H1 (cell line): ENCODE results near the gene CRNKL1. TPM values are rescaled to one million over a fixed set of nuclear protein-coding genes. Genes with fewer than 3 reads are reported as not detected.

Experiments used
- CTCF ChIA-PET: fragments of 300-600 bp; sonication (Branson Sonifier 250); formaldehyde crosslinking; loops from one replicate; lab custom pipeline; 2021; ENCODE audit not compliant: partially characterized antibody; lab: Charles Lee
- POLR2A ChIA-PET: fragments of 300-600 bp; sonication (Branson Sonifier 250); formaldehyde crosslinking; loops from one replicate; lab custom pipeline; 2021; ENCODE audit warnings: inconsistent platforms; ENCODE audit not compliant: partially characterized antibody; lab: Charles Lee
- DNase-seq, 2 experiments: peaks; one replicate each; pipeline versions ENCODE4 v3.0.0 to v3.0.0-alpha.2; 2010 to 2022; ENCODE audit warnings: low spot score in 2 of 2, low read depth in 1 of 2, mixed read lengths in 1 of 2
- FAIRE-seq: peaks from 2 replicates; lab custom pipeline; 2011; peaks lifted over from hg19 to GRCh38; lab: Jason Lieb, UNC
- H2AFZ ChIP-seq: 2 replicates; pipeline ENCODE4 v1.8.1; 2012; ENCODE audit warnings: low read length, inconsistent platforms
- H2AK5ac ChIP-seq: 2 replicates; pipeline ENCODE4 v1.6.1; 2013; ENCODE audit warnings: low read depth, low read length
- H2BK120ac ChIP-seq: replicated peaks from 2 replicates; pipeline ENCODE3; 2013; ENCODE audit warnings: low read depth, low read length, inconsistent platforms
- H2BK12ac ChIP-seq: 2 replicates; pipeline ENCODE4 v1.6.1; 2013; ENCODE audit warnings: low read depth, low read length
- H2BK15ac ChIP-seq: 2 replicates; pipeline ENCODE4 v1.6.1; 2013; ENCODE audit warnings: low read length
- H2BK20ac ChIP-seq: 2 replicates; pipeline ENCODE4 v1.6.1; 2013; ENCODE audit warnings: low read length
- H2BK5ac ChIP-seq: 2 replicates; pipeline ENCODE4 v1.6.1; 2013; ENCODE audit warnings: low read depth, low read length
- H3K14ac ChIP-seq: 2 replicates; pipeline ENCODE4 v1.6.1; 2013; ENCODE audit warnings: inconsistent platforms; ENCODE audit not compliant: insufficient read length
- H3K18ac ChIP-seq: 2 replicates; pipeline ENCODE4 v1.6.1; 2013; ENCODE audit warnings: low read length; ENCODE audit errors: extremely low read depth
- H3K23ac ChIP-seq: 2 replicates; pipeline ENCODE4 v1.6.1; 2013; ENCODE audit warnings: inconsistent platforms; ENCODE audit not compliant: insufficient read length
- H3K23me2 ChIP-seq: 2 replicates; pipeline ENCODE4 v1.6.1; 2013; ENCODE audit warnings: low read depth, low read length
- H3K27ac ChIP-seq: 2 replicates; pipeline ENCODE4 v1.6.1; 2011; ENCODE audit warnings: low read depth, low read length, inconsistent platforms
- H3K27me3 ChIP-seq, 4 experiments: replicated peaks in 1 of 4; 1 replicate in 1 of 4; 2 replicates in 3 of 4; pipeline versions ENCODE4 v1.6.1 to v1.8.1; 2011 to 2013; ENCODE audit warnings: low read length in 3 of 4, mild to moderate bottlenecking in 3 of 4, inconsistent platforms in 2 of 4, mixed read lengths in 2 of 4, moderate library complexity in 1 of 4; ENCODE audit not compliant: control insufficient read depth in 3 of 4, insufficient read depth in 3 of 4; ENCODE audit errors: extremely low read depth in 1 of 4
- H3K36me3 ChIP-seq, 4 experiments: 2 replicates each; pipeline versions ENCODE4 v1.6.1 to v1.8.1; 2011 to 2013; ENCODE audit warnings: mild to moderate bottlenecking in 4 of 4, low read length in 3 of 4, moderate library complexity in 2 of 4, control low read depth in 1 of 4, inconsistent platforms in 1 of 4; ENCODE audit not compliant: insufficient read depth in 4 of 4, control insufficient read depth in 2 of 4
- H3K4ac ChIP-seq: replicated peaks from 2 replicates; pipeline ENCODE3; 2013; ENCODE audit warnings: low read length, low read depth, mixed read lengths, inconsistent platforms; ENCODE audit not compliant: insufficient read length
- H3K4me1 ChIP-seq, 4 experiments: replicated peaks in 1 of 4; 1 replicate in 1 of 4; 2 replicates in 3 of 4; pipeline versions ENCODE4 v1.6.1 to v1.8.1; 2011 to 2013; ENCODE audit warnings: low read length in 3 of 4, inconsistent platforms in 2 of 4, mixed read lengths in 1 of 4; ENCODE audit not compliant: insufficient read depth in 4 of 4, control insufficient read depth in 3 of 4
- H3K4me2 ChIP-seq, 2 experiments: 2 replicates each; pipeline versions ENCODE4 v1.6.1 to v1.8.1; 2011 to 2013; ENCODE audit warnings: low read depth in 2 of 2, low read length in 2 of 2, control low read depth in 1 of 2, inconsistent platforms in 1 of 2, mild to moderate bottlenecking in 1 of 2; ENCODE audit not compliant: insufficient read depth in 1 of 2
- H3K4me3 ChIP-seq, 4 experiments: fragments of 200-600, 300-600 bp in 1 of 4; sonication (generic), shearing (Covaris generic), sonication (Bioruptor Twin) in 1 of 4; 2 replicates each; pipeline versions ENCODE4 v1.5.1 to v1.8.1; 2011 to 2016; ENCODE audit warnings: low read length in 4 of 4, low read depth in 3 of 4, control low read depth in 2 of 4, inconsistent platforms in 2 of 4, mild to moderate bottlenecking in 2 of 4, mixed read lengths in 1 of 4, moderate library complexity in 1 of 4; ENCODE audit not compliant: insufficient read depth in 2 of 4; ENCODE audit errors: extremely low read depth in 1 of 4
- H3K56ac ChIP-seq: replicated peaks from 2 replicates; pipeline ENCODE3; 2013; ENCODE audit warnings: low read depth, mild to moderate bottlenecking, mixed read lengths, low read length, inconsistent platforms; ENCODE audit not compliant: insufficient read length
- H3K79me1 ChIP-seq: 2 replicates; pipeline ENCODE4 v1.6.1; 2013; ENCODE audit warnings: low read depth, low read length, control low read depth
- H3K79me2 ChIP-seq, 2 experiments: 2 replicates each; pipeline versions ENCODE4 v1.6.1 to v1.8.1; 2012 to 2013; ENCODE audit warnings: low read length in 2 of 2, mild to moderate bottlenecking in 2 of 2, inconsistent platforms in 1 of 2; ENCODE audit not compliant: insufficient read depth in 2 of 2, control insufficient read depth in 1 of 2
- H3K9ac ChIP-seq, 4 experiments: replicated peaks in 1 of 4; 1 replicate in 1 of 4; 2 replicates in 3 of 4; pipeline versions ENCODE4 v1.6.1 to v1.8.1; 2011 to 2013; ENCODE audit warnings: low read depth in 3 of 4, low read length in 3 of 4, control low read depth in 2 of 4, mild to moderate bottlenecking in 2 of 4, moderate library complexity in 2 of 4, inconsistent platforms in 1 of 4; ENCODE audit errors: extremely low read depth in 1 of 4
- H3K9me3 ChIP-seq, 2 experiments: 2 replicates each; pipeline versions ENCODE4 v1.6.1 to v1.8.1; 2012 to 2013; ENCODE audit warnings: mild to moderate bottlenecking in 2 of 2, moderate library complexity in 2 of 2, control low read depth in 1 of 2, inconsistent platforms in 1 of 2, low read depth in 1 of 2, low read length in 1 of 2, mixed read lengths in 1 of 2; ENCODE audit not compliant: insufficient read depth in 2 of 2
- H4K20me1 ChIP-seq, 2 experiments: replicated peaks in 1 of 2; 2 replicates each; pipeline versions ENCODE3 to v1.8.1; 2011 to 2013; ENCODE audit warnings: inconsistent platforms in 2 of 2, low read length in 2 of 2, mild to moderate bottlenecking in 1 of 2; ENCODE audit not compliant: insufficient read depth in 2 of 2, control insufficient read depth in 1 of 2
- H4K5ac ChIP-seq: 2 replicates; pipeline ENCODE4 v1.6.1; 2013; ENCODE audit warnings: low read length, low read depth, mixed read lengths, inconsistent platforms; ENCODE audit not compliant: insufficient read length
- H4K8ac ChIP-seq: 2 replicates; pipeline ENCODE4 v1.8.0; 2013; ENCODE audit warnings: mild to moderate bottlenecking, moderate library complexity, low read length, inconsistent platforms; ENCODE audit not compliant: insufficient read depth; ENCODE audit errors: extremely low read depth
- H4K91ac ChIP-seq: replicated peaks from 2 replicates; pipeline ENCODE3; 2013; ENCODE audit warnings: low read length, mixed read lengths, inconsistent platforms; ENCODE audit not compliant: insufficient read length
- BRCA1 ChIP-seq: IDR thresholded peaks from 2 replicates; pipeline ENCODE4 v1.6.1; 2012; ENCODE audit warnings: low read depth, low read length, improper control_type of control experiment
- CTBP2 ChIP-seq: IDR thresholded peaks from 2 replicates; pipeline ENCODE4 v1.7.0; 2011; ENCODE audit warnings: borderline replicate concordance, mild to moderate bottlenecking, moderate library complexity, mixed read lengths, low read length; ENCODE audit not compliant: insufficient read depth, insufficient read length
- GABPA ChIP-seq: IDR thresholded peaks from 2 replicates; pipeline ENCODE4 v1.6.1; 2011; ENCODE audit warnings: mild to moderate bottlenecking, low read length, moderate library complexity, borderline replicate concordance; ENCODE audit not compliant: insufficient read depth
- GTF2F1 ChIP-seq: IDR thresholded peaks from 2 replicates; pipeline ENCODE4 v1.6.1; 2012; ENCODE audit warnings: low read depth, low read length, improper control_type of control experiment, borderline replicate concordance
- KDM1A ChIP-seq: fragments of 200-600, 300-600 bp; sonication (generic); IDR thresholded peaks from 2 replicates; pipeline ENCODE4 v1.7.1; 2016; ENCODE audit warnings: mild to moderate bottlenecking, low read length, borderline replicate concordance
- TAF1 ChIP-seq: IDR thresholded peaks from 2 replicates; pipeline ENCODE4 v1.6.1; 2011; ENCODE audit warnings: mild to moderate bottlenecking, low read depth, low read length
- WGBS, 2 experiments: shearing (Covaris generic) in 1 of 2; methylation state at CpG; one replicate each; pipeline versions ENCODE4 v1.1.6 to v1.1.7; 2013 to 2015; ENCODE audit warnings: low lambda C conversion rate in 2 of 2, mixed read lengths in 2 of 2, inconsistent platforms in 1 of 2, low coverage in 1 of 2, missing lambda C conversion rate in 1 of 2; ENCODE audit not compliant: insufficient replicate concordance in 2 of 2, insufficient coverage in 1 of 2, insufficient read length in 1 of 2; ENCODE audit errors: extremely low coverage in 1 of 2, missing lambda C conversion rate in 1 of 2; 5-methylcytosine and 5-hydroxymethylcytosine counted together
- polyA plus RNA-seq, 7 experiments: library from polyadenylated mRNA; depleted of rRNA in 3 of 7; stranded (reverse) in 5 of 7; unstranded in 2 of 7; fragments of >200 nt in 5 of 7; fragments of 200-250 nt in 2 of 7; gene quantifications; 1 replicate in 5 of 7; 2 replicates in 1 of 7; 4 replicates in 1 of 7; pipeline versions ENCODE4 v1.2.1 to v1.2.3, GENCODE V29; 2011 to 2013; ENCODE audit warnings: missing spikeins in 2 of 7, mixed read lengths in 2 of 7
- total RNA-seq: library from RNA; stranded (reverse); fragmentation: NEBNext Ultra II Directional; extraction: Animal tissue kit (Norgen Biotek cat#: 25700); gene quantifications from 2 replicates; pipeline ENCODE4 v1.2.1, GENCODE V29; 2021

Gene CRNKL1
- total and polyA plus RNA-seq, 2 of the 8 experiments (the other 6 are each of a cell fraction or from before 2014, with no cell fraction given), result 4.0 to 26.5 TPM

DNA sequence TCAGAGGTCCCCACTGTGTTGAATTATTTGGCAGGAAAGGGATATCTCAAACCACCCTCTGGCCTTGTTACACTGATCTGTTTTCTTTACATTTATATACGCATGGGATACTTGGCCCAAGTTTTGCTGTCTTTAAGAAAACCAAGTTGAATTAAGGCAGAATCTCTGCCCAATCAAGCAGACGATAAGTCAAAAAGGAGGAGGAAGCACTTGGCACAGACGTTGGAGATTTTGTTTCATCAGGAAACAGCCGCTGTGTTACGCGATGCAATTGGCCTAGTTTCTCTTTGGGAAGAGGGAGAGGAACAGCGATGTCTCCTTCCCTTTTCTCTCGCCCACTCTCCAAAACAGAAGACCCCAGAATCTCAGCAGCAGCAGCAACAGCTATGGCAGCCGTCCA lies 55.3 kb downstream of the CRNKL1 start:
- Histone ChIP-seq H3K18ac (no peak overlapping the region), H3K4me1 (peaks cover 2 to 7% (median 5%) of the 10 kb centered on the region in 4 experiments), H3K79me2 (no peaks in the 10 kb centered on the region), H4K5ac (no peak overlapping the region), H3K4me3 (no peak overlapping the region), H2AFZ (no peak overlapping the region), H3K27ac (no peak overlapping the region), H2BK20ac (no peak overlapping the region), H2BK12ac (no peak overlapping the region), H3K4ac (no peak overlapping the region), H4K20me1 (no peaks in the 10 kb centered on the region), H2BK15ac (no peak overlapping the region), H3K27me3 (no peaks in the 10 kb centered on the region; a peak in 1 of 7 replicates), H4K8ac (no peak overlapping the region; the same call in 1 of the 2 replicates), H3K23ac (no peak overlapping the region), H3K56ac (no peak overlapping the region), H3K36me3 (no peaks in the 10 kb centered on the region), H3K23me2 (no peaks in the 10 kb centered on the region), H3K9me3 (no peaks in the 10 kb centered on the region), H3K4me2 (no peak overlapping the region), H3K14ac (no peak overlapping the region), H2BK5ac (no peak overlapping the region), H2BK120ac (no peak overlapping the region), H2AK5ac (no peak overlapping the region), H3K79me1 (no peaks in the 10 kb centered on the region), H3K9ac (no peak overlapping the region; a peak in 1 of 7 replicates), H4K91ac (no peak overlapping the region)
- no peak for FAIRE-seq
- ChIA-PET CTCF (interaction anchor here (0.8 to 1.4 kb wide), 5 partner anchors 20 to 303 kb away, joined by 3 to 5 read pairs (median 3); no protein-coding TSS in a partner anchor), POLR2A (no interaction called here)
- no peak for DNase-seq
- TF ChIP-seq GTF2F1 (no peak), KDM1A (no peak), CTBP2 (no peak), TAF1 (no peak), BRCA1 (no peak), GABPA (no peak)
- 93% methylated on average over 9 of the region's 9 CpGs; no CpG with 5 or more reads in 1 of the 2 experiments for WGBS, 2 experiments
